AG09319 (cell line): ENCODE results near the gene CEP104.

Source experiments
- DNase-seq: peaks from one replicate; pipeline ENCODE4 v3.0.0-alpha.2; 2010; ENCODE audit warnings: low read depth; ENCODE audit errors: extremely low read depth
- TF ChIP-seq, protein P1 (sequence below): IDR thresholded peaks from 2 replicates; pipeline ENCODE4 v1.5.1; 2011; ENCODE audit warnings: low read depth, mild to moderate bottlenecking, inconsistent platforms, low read length, moderate library complexity

Gene CEP104

DNA sequence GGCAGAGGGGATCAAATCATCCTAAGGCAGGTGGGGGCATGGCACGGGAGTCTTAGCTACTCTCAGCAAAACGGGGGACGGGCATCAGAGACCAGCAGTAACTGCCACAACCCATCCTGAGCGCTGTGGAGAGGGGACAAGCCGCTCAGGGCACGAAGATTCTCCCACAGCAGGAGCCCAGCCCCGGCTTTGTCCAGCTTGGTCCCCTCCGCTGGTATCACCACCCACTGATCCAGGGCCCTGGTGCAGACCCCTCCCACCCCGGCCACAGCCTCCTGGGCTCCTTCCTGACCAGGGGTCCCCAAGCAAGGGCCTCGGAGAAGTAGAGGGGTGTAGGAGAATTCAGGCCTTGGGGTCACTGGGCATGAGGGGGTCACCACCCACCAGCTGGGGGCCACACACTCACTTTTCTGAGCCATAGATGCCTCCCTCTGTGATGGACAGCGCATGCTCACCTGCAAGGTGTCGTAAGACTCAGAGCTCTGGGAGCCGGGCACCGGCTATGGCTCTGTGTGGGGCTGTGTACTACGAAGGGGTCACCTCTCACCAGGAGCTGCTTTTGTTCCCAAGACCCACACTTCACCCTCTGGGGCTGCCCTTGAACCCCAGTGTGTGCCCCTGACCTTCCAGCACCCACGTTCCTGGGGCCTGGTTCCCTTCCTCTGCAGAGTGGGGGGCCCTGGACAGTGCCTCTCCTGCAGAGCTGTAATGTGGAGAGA lies 86.8 kb downstream of the CEP104 start:
- TF ChIP-seq, protein P1, sequence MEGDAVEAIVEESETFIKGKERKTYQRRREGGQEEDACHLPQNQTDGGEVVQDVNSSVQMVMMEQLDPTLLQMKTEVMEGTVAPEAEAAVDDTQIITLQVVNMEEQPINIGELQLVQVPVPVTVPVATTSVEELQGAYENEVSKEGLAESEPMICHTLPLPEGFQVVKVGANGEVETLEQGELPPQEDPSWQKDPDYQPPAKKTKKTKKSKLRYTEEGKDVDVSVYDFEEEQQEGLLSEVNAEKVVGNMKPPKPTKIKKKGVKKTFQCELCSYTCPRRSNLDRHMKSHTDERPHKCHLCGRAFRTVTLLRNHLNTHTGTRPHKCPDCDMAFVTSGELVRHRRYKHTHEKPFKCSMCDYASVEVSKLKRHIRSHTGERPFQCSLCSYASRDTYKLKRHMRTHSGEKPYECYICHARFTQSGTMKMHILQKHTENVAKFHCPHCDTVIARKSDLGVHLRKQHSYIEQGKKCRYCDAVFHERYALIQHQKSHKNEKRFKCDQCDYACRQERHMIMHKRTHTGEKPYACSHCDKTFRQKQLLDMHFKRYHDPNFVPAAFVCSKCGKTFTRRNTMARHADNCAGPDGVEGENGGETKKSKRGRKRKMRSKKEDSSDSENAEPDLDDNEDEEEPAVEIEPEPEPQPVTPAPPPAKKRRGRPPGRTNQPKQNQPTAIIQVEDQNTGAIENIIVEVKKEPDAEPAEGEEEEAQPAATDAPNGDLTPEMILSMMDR = no peak

DNA sequence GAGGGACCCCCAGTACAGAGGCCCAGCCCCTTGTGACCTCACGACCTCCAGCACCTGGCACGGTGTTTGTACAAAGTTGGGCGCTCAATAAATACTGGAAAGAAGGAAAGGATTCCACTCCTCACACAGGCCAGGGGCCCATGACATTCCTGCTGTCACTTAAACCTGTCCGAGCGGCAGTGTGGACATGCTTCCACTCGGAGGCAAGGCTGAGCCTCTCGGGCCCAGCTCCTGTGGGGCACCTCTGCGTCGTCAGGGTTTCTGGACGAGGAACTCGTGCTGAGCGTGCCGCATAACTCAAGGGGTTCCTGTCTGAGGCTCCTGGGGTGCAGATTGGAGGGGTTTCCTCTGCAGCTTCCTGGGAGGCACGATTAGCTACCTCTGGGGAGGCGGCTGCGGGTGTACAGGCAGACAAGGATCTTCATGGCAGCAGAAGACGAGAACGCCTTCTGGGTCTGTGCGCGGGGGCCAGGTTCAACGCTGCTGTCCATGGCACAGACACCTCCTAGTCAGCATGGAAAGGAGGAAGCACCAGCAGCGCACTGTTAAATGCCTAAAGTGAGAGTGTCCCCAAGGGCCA lies 88.1 kb downstream of the CEP104 start:
- DNase-seq = no peak
- TF ChIP-seq, protein P1 = no peak

More for the DNA sequence above, 86.8 kb downstream of the CEP104 start:
- no peak for DNase-seq

DNA sequence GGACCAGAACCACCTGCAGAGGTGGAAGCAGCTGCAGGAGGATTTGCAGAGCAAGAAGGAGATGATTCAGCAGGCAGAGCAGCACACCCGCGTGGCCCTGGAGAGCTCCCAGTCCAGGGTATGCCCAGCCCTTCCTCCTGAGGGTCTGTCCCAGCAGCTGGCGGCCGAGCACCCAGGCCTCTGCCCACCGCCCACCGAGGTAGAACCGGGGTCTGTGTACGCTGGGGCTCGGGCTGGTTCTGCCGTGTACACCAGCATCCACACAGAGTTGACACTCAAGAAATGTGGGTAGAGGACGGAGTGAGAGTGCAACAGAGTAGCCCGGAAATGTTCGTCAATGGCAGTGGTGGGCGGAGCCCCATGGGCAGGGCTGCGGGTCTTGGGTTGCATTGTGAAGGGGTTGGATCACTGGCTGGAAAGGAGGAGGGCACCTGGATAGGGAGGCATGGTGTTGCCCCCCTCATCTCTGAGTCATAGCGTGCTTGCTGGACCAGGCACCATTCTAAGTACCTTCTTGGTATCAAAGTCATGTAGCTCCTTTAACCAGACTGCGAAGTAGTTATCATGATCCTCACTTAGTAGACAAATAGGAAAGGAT lies 89.6 kb downstream of the CEP104 start:
- TF ChIP-seq, protein P1 = no peak
- no peak for DNase-seq

DNA sequence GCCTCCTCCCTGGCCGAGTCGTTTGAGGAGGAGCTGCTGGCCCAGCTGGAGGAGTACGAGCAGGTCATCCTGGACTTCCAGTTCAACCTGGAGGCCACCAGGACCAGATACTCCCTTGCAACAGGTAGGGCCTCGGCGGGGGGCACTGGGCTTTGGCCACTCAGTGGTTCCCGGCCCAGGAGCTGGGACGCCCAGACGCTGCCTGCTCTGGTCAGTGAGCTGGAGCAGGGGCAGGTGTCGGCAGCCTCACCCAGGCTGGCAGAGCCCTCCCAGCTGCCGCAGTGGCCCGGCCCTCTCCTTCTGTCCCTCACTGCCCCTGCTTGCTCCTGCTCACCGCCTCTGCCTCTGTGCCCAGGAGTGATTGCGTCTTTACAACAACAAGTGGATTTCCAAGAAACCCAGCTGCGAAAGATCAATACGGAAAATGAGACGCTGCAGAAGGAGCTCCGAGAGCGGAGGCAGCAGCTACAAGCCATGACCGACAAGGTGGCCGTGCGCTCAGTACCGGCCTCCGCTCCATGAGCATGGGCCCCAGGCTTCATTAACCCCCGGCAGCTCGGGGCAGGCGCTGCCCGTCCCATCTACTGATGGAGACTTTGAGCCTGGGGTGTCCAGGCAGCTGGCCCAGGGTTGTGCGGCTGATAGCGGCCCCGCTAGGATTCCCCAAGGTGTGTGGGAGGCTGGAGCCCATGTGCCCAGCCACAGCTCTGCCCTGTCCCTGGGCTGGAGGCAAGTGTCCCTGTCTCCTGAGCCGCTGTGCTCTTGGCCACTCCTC lies 93.5 kb downstream of the CEP104 start:
- TF ChIP-seq, protein P1 = no peak
- no peak for DNase-seq

DNA sequence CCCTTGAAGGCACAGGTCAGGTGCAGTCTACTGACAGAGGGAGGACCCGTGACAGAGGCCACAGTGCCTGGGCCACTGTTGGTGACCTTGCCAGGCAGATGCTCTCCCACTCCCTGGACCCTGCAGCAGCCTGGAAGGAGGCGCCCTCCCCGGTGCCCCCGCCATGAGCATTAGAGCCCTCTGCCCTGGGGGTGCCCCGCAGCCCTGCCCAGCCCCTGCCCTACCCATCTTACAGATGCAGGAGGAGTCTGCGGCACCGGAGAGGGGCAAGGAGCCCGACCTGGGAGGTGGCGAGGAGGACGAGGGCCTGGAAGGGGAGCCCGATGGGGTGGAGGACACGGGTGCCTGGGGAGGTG lies 94.2 kb downstream of the CEP104 start:
- TF ChIP-seq, protein P1 = no peak
- no peak for DNase-seq

DNA sequence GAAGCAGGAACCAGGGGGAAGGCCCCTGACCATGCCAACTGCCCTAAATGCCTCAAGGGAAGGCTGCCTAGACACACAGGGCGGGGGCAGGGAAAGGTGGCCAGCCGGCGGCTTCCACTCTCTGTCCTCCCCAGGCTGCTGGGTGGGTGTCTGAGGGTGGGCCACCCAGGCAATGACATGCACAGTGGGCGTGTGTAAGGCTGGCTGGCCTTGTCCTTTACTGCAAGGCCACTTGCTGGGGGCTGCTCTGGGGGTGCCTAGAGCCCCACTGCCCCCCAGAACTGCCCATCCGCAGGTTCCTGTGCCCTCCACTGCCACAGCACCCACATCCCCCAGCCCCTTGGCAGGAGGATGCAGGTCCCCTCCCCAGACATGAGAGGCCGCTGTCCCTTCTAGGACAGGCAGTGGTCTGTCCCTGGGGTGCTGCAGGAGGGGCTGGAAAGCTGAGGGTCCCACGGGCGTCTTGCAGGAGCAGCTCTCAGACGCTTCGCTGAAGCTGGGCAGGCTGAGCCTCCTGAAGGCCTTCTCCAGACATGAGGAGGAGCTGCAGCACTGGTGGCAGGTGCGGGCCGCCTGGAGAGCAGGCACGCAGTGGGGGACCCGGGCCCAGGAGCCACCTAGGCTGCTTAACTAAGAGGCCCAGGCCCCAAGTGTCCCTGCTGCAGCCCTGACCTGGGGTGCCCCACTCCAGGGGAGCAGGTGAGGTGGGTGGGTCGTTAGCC lies 94.7 kb downstream of the CEP104 start:
- TF ChIP-seq, protein P1 = no peak
- no peak for DNase-seq
